ENCODE results near the gene SERPINE2.

The SERPINE2 gene

DNA sequence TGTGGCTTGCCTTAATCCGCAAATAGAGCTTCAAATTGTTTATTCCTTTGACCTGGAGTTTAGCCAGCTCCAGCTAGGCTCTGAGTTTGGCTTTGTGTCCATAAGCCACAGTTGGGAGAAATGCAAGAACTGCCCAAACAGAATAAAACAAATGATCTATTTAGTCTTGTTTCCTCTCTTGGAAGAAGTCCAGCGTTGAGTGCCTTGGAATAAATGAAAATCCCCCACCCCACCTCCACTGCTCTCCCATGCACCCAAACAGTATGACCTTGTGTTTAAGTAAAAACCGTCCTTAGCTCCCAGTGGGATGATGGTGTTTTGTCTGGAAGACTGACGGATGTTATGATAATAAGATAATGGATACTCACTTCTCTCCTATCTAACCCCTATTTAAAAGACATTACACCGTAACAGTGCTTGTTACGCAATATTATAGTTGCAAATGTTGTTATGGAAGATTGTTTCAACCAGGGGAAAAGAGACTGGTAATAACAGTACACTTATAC lies 3.2 kb upstream of the SERPINE2 start:
- DNase-seq = no peak

DNA sequence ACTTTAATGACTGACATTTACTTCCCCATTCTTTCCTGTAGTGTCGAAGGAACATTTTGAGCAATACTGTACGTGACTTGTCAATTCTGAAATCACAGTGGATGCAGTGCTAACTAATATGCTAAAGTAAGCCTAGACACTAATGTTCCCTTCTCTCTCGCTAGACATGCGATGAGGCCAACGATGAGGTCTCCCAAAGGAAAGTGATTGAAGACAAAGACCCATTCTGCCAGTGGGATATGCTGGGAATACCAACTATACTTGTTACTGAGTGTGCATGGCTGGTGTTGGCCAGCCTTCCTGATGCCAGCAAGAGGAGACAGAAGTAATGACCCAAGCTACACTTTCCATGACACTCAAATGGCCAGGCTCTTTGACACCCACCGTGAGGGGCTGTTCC lies 2.5 kb upstream of the SERPINE2 start:
- no peak for DNase-seq

DNA sequence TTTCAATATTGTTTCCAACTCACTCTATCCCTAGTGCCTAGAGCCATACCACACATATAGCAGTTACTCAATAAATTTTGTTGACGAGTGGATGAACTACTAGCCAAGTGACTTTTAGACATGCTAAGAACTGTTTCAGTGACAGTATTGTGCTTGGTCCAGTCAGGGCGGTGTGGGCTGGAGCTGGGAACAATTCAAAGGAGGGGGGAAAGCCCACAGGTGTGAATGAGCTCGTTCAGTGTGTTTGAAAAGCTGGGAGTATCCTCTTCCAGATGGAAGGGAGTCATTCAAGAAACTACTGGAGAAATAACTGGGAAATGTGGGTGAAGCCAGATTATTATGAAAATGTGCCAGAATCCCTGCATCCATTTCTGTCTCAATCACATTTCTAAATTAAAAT lies 1.7 kb upstream of the SERPINE2 start:
- no peak for DNase-seq

DNA sequence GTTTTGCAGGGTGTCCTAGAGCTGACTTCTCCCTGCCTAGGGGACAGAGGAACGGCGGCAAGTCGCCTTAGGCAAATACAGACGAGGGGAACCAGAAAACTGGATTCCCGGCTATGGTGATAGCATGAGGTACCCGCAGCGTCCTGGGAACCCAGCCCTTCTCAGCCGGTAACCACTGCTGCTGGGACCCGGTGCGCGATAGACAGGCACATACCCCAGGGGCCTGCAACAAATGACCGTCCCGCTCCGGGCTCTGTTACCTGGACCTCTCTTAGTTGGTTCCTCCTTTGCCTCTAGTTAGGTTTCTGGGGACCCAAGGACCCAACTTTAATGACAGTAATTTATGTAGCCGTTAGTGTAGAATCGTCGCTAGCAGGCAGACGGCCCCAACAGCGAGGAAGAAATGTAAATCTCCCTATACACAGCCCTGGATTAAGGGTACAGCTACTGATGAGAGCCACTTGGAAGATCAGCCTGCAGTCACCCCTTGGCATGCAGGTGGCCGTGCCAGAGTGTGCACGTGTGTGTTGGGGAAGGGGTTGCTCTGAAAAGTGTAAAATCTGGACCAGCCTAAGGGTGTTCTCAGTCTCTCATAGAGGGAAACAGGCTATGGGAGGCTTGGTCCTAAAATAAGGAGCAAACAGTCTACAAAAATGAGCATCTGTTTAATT lies 819 bp upstream of the SERPINE2 start:
- DNase-seq = no peak

DNA sequence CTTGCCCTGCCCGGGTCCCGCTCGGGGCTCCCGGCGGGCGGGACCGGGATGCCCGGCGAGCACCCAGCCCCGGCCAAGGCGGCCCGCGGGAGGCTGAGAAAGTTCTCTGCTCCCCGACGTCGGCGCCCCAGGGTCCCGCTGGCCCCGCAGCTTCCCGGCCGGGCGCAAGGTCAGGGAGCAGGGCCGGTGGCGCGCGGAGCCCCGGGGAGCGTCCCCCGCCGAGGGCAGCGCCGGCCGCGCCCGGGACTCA lies 331 bp downstream of the SERPINE2 start:
- no peak for DNase-seq

DNA sequence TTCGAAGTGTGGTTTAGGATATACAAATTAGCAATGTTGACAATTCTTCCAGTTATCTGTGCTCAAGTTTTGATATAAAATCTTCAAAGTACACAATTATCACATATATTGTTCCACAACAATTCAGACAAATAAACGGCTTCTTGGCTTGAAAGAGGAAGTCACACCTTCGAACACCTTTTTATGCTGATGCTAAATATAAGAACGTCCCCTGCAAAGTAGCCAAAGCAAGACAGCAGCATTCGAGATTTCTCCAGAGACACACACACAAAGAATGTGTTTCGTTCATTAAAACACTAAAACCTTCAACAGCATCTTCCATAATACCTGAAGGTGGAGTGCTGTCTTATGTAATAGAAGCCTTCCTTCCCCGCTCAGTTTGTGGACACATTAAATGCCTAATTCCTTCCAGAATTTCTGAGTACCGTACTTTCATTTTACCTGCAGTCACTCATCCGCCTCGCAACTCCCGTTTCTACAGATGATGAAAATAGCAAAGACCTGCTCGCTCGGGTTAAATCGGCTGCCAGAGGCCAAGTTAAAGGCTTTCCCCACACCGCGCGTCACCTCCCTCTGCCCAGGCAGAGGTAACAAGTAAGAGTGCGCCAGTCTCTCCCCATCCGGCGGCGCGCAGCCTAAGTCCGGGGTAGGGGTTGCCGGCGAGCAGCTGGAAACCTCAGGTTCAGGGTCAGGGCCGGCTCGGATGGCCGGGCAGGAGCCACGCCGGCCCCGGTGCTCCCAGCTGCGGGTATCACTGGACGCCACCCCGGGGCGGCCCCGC lies 847 bp downstream of the SERPINE2 start:
- no peak for DNase-seq

DNA sequence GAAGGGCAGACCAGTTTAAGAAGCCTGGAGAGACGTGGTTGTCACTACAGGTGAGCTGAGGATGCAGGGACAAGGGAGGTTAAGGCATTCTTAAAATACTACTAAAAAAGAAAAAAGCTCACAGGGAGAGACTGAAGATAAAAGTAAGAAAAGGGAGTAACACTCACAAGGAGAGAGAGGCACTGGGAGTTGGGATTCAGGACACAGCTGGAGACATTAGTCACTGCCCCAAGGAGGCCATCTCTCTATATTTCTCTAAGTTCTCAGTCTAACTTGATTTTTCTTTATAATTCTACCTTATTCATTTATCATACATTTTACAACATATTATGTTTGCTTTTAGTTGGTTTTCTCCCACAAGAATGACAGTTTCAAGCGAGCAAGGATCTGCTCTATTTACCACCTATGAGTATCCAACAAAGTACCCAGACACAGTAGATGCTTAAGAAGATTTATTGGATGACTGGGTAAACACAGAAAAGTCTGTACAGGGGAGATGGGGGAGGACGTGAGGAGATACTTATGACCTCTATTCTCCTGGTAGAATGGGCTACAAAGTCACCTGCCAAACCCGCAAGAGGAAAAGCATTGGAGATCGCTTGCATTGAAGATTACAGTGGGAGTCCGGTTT lies 2.2 kb downstream of the SERPINE2 start:
- DNase-seq = no peak

DNA sequence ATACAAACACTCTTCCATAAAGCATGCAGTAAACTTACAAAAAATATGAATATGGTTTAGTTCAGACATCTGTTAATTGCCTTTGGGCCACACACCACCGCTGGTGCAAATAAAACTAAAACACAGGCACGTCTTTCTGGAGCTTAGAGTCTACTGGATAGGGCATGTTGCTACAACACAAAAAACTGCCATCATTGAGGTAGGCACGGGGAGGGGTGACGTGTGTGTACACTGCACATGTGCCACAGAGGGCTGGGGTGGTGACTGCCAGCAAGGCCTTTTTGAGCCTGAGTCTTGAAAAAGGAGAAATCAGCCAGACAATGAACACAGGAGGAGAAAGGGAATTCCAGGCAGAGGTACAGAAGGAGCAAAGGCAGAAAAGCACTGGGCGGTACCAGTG lies 5.1 kb downstream of the SERPINE2 start:
- DNase-seq = no peak

DNA sequence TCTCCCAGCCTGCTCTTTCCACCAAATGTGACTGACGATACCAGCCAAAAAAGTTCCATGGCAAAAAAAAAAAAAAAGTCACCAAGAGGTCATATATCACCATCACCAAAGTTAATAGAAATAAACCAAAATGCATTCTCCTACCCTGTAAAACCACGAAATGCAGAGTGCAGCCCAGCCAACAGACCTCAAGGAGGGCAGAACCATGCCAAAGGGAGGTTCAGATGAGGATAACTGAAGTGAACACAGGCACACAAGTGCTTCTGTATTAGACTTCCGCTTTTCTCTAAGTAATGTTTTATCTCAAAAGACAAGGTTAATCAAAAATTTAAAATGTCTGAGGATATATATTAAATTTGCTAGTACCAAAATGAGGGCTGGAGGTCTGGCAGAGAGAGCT lies 5.5 kb downstream of the SERPINE2 start:
- DNase-seq = peak; percentile 76

DNA sequence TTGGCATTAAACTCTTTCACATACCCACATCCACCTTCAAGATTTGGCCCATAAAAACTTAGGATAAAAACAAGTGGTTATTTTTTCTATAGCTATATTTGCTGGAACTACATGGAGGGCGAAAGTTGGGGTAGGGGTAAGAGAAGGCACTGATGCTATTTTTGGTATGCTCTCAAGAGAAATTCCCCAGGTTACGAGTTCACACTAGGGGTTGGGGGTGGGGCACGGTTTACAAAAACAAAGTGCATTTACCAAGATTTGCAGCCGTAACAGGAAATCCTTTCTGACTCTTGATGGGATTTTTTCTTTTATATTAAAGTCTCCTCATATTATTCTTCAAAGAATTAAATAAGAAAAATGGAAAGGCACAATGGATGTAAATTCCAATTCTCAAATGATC lies 6.8 kb downstream of the SERPINE2 start:
- DNase-seq = no peak

DNA sequence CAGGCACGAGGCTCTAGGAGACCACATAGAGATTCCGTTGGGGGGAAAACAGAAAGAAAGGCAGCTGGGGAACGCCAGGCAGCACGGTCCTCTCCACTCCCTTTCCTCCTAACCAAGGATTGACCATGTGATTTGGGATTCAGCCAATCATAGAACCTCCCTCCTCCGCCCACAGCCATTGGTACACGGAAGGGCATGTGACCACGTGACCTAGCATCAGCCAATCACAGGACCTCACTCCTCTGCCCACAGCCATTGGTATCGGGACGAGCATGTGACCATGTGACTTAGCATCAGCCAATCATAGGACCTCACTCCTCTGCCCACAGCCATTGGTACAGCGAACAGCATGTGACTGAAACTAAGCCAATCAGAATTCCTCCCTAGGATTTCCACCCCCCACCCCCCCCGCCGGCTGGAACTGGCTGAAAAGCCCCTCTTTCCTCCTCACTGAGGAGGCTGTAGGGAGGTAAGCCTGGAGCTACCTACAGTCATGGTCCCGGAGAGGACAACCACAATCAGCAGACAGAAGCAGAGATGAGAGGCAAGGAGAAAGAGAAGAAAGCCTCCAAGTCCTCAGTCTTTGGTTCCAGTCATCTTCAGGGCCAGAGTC lies 7.6 kb downstream of the SERPINE2 start:
- DNase-seq = no peak

DNA sequence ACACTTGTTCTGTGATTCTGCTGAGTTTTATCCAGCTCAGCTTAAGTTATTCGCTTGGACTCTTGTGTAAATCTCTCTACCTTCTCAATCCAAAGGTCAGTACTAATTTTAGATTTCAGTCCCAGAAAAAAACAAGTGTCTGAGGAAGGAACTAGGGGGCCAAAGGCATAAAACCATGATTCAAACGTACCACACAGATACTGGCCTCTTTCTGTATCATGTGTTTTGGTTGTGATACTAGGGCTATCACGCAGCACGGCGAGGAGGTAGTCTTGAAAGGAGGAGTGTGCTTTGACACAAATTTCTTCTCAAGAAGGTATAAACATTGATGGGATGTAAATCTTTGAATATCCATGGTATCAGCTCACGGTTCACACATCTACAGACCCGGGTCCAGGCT lies 8.3 kb downstream of the SERPINE2 start:
- no peak for DNase-seq

DNA sequence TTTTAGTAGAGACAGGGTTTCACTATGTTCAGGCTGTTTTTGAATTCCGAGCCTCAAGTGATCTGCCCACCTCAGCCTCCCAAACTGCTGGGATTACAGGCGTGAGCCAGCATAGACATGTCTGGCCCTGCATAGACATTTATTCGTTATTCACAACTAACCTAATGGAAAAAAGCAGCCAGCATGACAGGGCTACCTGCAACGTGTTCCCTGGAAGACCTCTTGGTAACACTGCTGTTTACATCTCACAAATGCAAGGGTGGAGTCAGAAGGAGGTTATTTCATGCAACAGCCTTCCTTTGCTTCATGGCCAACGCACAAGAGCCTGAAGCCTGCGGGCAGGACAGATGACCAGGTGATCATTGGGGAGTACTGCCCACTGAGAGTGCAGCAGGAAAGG lies 9.2 kb downstream of the SERPINE2 start:
- DNase-seq = no peak

DNA sequence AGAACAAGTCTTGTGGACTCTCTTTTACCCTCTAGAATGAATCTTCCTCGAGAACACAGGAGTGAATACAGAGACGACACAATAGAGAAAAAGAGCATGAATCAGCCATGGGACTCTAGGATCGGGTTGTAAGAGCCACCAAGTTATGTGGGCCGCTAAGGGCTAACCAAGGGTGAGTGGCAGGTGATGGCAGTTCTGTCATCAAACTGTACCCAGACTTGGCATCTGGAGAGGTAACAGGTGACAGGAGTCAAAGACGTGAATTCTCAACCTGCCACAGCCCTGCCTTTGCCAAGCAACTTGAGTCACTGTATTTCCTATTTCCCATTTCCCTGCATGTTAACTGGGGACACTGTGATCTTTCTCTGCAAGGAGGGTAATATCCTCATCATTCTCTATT lies 11.2 kb downstream of the SERPINE2 start:
- no peak for DNase-seq

DNA sequence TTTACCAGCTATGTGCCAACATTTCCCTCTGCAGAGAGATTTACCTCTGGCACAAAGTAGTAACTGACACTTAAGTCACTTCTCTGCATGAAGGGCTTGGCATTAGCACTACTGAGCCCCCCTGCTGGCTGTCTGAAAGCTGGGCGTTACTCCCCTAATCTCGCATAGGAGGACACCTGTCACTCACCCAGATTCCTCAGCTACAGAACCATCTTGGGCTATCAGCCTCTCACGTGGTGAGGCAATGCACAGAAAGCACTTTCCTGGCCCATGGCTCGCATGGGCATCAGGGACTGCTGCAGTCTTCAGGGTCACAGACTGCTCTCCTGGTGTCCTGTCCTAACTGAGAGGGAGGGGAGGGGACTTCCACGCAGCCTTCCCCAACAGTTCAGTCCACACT lies 12.0 kb downstream of the SERPINE2 start:
- DNase-seq = no peak

DNA sequence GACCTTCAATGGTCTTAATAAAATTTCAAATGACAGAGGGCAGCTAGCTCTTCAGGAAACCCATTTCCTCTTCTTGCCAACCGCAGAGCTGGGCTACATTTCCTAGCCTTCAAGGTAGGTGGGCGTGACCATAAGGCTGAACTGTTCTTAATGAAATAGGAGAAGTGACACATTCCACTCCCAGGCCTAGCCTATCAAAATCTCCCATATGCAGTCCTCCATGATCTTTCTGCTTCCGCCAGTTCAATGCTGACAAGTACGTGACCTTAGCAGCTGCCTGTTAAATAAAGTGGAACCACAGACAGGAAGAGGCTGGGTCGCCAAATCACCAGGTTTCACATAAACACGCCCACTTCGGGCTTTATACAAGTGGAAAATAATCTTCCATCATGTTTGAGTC lies 13.2 kb downstream of the SERPINE2 start:
- DNase-seq = peak; percentile 100

DNA sequence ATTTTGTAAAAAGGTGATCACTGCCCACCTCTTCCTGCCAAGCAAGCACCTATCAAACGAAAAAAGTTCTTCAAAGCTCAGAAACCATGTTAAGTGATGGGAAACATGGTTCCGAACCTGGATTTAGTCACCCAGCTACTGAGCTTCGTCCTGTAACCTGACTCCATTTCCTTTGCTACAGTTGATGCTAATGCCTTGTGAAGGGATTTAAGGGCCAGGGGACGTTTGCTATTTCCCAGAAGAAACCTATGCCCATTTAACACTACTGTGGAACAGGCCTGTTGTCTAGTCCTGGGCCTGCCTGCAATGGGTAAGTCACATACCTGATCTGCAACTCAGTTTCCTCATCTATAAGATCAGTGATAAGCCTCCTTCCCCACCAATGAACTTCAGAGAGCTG lies 14.8 kb downstream of the SERPINE2 start:
- DNase-seq = no peak

DNA sequence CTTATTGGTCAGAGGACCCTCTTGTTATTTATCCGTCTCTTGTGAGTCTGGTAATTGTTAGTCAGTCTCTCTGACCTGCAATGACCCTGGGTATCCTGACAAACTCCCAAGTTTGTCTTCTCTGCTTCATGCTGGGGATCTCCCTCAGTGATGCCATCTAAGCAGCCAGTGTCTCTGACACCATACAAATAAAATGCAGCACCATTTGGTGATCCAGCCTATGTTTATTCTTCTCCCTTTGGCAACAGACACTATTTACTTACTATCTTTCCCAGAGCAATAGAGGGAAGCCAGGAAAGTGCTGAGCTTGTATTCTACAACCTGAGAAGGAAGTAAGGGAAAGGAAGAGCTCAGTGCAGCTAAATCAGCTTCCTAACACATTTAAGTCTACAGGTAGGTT lies 15.9 kb downstream of the SERPINE2 start:
- no peak for DNase-seq

DNA sequence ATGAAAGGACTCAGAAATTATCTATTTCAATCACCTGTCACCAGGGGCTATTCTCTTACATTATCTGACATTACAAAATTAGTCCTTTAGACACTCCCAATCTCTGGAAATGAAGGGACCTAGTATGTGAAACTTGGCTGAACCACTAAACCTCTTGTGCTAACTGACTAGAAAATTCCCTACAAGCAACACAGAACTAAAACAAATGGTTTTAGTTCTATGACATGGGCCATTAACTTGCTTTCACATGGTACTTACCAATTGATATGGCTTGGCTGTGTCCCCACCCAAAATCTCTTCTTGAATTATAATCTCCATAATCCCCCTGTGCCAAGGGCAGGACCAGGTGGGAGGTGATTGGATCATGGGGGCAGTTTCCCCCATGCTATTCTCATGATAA lies 16.6 kb downstream of the SERPINE2 start:
- no peak for DNase-seq

DNA sequence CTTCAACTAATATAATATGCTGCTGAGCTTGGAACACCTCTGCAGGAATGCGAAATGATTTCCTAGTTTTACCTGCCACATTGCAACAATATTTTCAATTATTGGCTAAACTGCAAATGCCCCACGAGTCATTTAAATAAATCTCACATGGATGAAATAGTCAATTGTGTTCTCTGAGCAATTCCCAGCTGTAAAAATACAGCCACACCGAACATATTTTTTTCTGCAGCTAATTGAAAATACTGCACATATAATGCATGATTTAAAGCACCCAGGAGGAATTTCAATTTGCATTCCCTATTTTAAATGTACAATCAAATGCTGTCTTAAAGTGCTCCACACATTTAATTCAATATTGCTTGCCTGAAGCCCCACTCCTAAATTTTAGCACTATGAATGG lies 18.6 kb downstream of the SERPINE2 start:
- DNase-seq = no peak

DNA sequence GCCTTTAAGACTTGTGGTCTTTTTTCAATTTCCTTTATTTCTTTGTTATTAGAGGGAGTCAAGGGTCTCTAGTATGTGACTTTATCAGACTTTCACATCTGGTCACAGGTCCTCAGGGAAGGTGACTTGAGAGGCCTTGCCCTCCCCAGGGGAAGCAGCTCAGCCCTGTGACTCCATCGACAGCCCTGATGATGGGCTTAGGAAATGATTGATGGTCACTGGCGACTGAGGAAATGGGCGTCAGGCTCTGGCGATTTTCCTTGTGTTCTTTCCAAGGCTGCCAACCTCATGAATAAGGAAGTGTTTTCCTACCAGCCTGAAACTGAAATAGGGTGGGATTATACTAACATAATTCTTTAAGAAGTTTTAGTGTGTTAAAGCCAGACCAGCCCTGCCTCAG lies 21.1 kb downstream of the SERPINE2 start:
- DNase-seq = no peak

DNA sequence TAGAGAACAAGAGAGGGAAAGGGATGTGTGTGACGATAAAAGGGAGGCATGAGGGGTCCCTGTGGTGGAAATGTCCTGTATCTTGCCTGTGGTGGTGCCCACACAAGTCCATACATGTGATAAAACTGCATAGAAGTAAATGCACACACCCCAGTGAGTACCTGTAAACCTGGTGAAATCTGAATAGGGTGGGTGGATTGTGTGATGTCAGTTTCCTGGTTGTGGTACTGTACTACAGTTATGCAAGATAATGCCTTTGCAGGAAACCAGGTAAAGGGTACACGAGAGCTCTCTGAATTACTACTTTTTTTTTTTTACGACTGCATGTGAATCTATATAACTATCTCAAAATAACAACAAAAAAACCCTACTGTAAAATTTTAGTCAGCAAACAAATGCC lies 22.1 kb downstream of the SERPINE2 start:
- no peak for DNase-seq

DNA sequence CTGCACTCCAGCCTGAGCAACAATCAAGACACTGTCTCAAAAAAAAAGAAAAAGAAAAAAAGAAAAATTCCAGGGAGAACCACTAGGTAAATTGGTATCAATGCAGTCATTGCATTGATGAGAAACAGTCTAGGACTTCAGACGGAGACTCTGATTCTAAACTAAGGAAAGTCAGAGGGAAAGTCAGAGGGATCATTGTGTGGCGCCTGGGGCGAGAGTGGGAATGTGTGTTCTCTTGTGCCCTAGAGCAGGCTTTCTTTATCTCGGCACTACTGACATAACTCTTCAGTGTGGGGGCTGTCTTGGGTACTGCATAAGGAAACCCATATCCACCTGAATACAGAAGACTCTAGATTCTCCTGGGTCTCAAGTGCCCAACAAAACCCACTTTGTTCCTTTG lies 24.8 kb downstream of the SERPINE2 start:
- DNase-seq = no peak

DNA sequence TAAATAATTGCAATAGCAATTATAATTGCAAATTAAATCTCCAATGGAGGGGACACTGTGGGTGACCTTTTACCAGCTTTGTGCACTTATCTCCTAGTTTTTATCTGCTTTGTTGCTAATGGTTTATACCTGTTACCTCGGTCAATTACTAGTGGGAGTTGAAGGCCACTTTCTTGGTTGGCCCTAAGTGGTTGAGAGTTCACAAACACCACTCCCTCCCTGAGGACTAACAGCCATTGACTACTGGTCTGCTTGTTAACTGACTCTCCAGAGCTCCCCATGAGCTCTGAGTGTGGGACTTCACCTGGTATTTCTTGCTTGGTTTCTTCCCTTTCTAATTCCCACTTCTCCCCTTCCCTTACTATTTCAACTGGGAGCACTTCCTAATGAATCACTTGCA lies 27.2 kb downstream of the SERPINE2 start:
- no peak for DNase-seq

All from MV-4-11 (cell line).